Activated CD8-positive, alpha-beta T cell treated with anti-CD3 and anti-CD28 coated beads for 36 hours (primary cell): ENCODE data around the gene LATS1. TPM values are rescaled to one million over a fixed set of nuclear protein-coding genes. Genes with fewer than 3 reads are reported as not detected.

Experiments used
- ATAC-seq: fragments of 200-7000 bp; cut with Tn5 transposase; one replicate; pipeline ENCODE4 v1.10.0; 2021; ENCODE audit warnings: mild to moderate bottlenecking, moderate library complexity
- CTCF ChIA-PET: fragments of 350-600 bp; sonication (Branson Sonifier 250); formaldehyde crosslinking; loops from one replicate; lab custom pipeline; 2021; ENCODE audit warnings: antibody characterized with exemption; lab: Charles Lee
- POLR2A ChIA-PET: fragments of 350-600 bp; sonication (Branson Sonifier 250); formaldehyde crosslinking; loops from one replicate; lab custom pipeline; 2021; ENCODE audit warnings: antibody characterized with exemption; lab: Charles Lee
- DNase-seq: peaks from one replicate; pipeline ENCODE4 v3.0.0-alpha.2; 2020
- H3K27ac Mint-ChIP-seq: one replicate; pipeline ENCODE4 v1.8.0; 2021; ENCODE audit warnings: mild to moderate bottlenecking, mixed read lengths
- H3K27me3 Mint-ChIP-seq: one replicate; pipeline ENCODE4 v1.8.0; 2021; ENCODE audit warnings: mixed read lengths
- H3K36me3 Mint-ChIP-seq: one replicate; pipeline ENCODE4 v1.8.0; 2021; ENCODE audit warnings: low read depth, mixed read lengths
- H3K4me1 Mint-ChIP-seq: one replicate; pipeline ENCODE4 v1.8.0; 2021; ENCODE audit warnings: low read depth, mixed read lengths
- H3K4me3 Mint-ChIP-seq: one replicate; pipeline ENCODE4 v1.8.0; 2021; ENCODE audit warnings: mild to moderate bottlenecking, moderate library complexity, mixed read lengths
- H3K9me3 Mint-ChIP-seq: one replicate; pipeline ENCODE4 v1.8.0; 2021; ENCODE audit warnings: mixed read lengths
- intact Hi-C: fragments of 100-400 bp; cut with micrococcal nuclease; formaldehyde crosslinking; loops from one replicate; pipeline ENCODE4 v1.10.0; 2022
- total RNA-seq, 2 experiments: library from RNA; stranded (reverse); gene quantifications; one replicate each; pipeline ENCODE4 v1.2.3, GENCODE V29; 2021
- TF ChIP-seq, protein P1 (sequence below): fragments of 200-600 bp; IDR thresholded peaks from one replicate; pipeline ENCODE4 v1.8.0; 2022; ENCODE audit warnings: antibody characterized with exemption, mild to moderate bottlenecking

Gene LATS1
- total RNA-seq, 2 experiments from 2014 or later, result 21.1 to 21.2 TPM

- Mint-ChIP-seq H3K9me3 (no peaks in the 10 kb centered on the region), H3K36me3 (peaks cover 8% of the 10 kb centered on the region), H3K27ac (no peak overlapping the region), H3K27me3 (no peaks in the 10 kb centered on the region), H3K4me1 (peaks cover 33% of the 10 kb centered on the region), H3K4me3 (peak overlapping the region; percentile 81)
- ATAC-seq (no peak), DNase-seq (no peak)
- TF ChIP-seq, protein P1, sequence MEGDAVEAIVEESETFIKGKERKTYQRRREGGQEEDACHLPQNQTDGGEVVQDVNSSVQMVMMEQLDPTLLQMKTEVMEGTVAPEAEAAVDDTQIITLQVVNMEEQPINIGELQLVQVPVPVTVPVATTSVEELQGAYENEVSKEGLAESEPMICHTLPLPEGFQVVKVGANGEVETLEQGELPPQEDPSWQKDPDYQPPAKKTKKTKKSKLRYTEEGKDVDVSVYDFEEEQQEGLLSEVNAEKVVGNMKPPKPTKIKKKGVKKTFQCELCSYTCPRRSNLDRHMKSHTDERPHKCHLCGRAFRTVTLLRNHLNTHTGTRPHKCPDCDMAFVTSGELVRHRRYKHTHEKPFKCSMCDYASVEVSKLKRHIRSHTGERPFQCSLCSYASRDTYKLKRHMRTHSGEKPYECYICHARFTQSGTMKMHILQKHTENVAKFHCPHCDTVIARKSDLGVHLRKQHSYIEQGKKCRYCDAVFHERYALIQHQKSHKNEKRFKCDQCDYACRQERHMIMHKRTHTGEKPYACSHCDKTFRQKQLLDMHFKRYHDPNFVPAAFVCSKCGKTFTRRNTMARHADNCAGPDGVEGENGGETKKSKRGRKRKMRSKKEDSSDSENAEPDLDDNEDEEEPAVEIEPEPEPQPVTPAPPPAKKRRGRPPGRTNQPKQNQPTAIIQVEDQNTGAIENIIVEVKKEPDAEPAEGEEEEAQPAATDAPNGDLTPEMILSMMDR, result no peak
- ChIA-PET POLR2A (interaction anchor here (1.0 to 3.2 kb wide), 4 partner anchors 8 to 101 kb away, joined by 3 to 8 read pairs (median 4); partner anchors contain the start of gene PPIL4), CTCF (no interaction called here)
- intact Hi-C loops, result no loop called here
Observed at GRCh38 chr6:149646599-149646998, 71.3 kb downstream of the LATS1 start.

DNA sequence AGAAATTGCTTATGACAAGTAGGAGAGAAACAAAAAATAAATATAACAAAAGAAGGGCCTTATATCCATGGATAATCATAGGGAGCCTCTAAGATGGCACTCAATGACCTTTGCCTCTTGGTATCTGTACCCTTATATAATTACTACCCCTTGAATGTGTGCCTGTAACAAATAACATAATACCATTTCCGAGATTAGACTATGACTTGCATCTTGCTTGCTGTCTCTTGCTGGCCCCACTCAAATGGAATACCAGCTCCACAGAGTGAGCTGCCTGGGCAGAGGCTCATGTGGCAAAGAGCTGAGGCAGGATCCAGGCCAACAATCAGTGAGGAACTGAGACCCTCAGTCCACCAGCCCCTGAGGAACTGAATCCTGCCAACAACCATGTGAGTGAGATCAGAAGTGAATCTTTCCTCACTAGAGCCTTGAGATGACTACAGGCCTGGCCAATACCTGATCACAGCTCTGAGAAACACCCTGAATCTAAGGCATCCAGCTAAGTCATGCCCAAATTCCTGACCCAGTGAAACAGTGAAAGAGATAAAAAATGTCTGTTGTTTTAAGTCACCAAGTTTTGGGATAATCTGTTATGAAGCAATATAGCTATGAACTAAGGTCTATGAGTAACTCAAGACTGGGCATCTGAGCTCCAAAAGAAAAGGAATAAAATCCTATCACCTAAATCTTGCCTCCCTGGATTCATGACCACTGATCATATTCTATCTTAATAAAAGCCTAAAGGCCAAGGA, 74.9 kb downstream of the LATS1 start:
- no peak for ATAC-seq
- intact Hi-C loops, result no loop called here
- Mint-ChIP-seq H3K27me3 (no peaks in the 10 kb centered on the region), H3K4me1 (peaks cover 30% of the 10 kb centered on the region), H3K27ac (peak overlapping the region; percentile 38), H3K4me3 (no peak overlapping the region), H3K9me3 (no peaks in the 10 kb centered on the region), H3K36me3 (peaks cover 19% of the 10 kb centered on the region)
- ChIA-PET CTCF (interaction anchor here (0.6 to 1.3 kb wide), 2 partner anchors 45 to 205 kb away, joined by 3 to 4 read pairs; no protein-coding TSS in a partner anchor), POLR2A (interaction anchor here (0.7 kb wide), 1 partner anchor 21 kb away, joined by 3 read pairs; no protein-coding TSS in a partner anchor)
- TF ChIP-seq, protein P1, result no peak
- no peak for DNase-seq

DNA sequence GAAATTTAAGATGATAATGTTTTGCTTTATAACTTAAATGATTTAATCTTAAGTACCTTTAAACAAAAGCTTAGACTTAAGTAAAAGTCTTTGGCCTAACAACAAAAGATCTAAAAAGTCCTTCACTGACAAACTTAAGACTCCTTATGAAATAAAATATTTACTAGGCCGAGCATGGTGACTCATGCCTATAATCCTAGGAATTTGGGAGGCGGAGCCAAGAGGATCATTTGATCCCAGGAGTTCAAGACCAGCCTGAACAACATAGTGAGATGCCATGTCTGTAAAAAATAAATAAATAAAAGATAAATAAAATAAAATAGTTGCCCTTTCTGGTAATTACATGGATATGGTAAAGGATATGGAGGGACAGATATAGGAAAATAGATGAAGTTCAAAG, 81.8 kb downstream of the LATS1 start:
- intact Hi-C loops, result no loop called here
- Mint-ChIP-seq H3K27ac (no peak overlapping the region), H3K27me3 (no peaks in the 10 kb centered on the region), H3K4me3 (no peak overlapping the region), H3K36me3 (peaks cover 13% of the 10 kb centered on the region), H3K9me3 (no peaks in the 10 kb centered on the region), H3K4me1 (no peaks in the 10 kb centered on the region)
- POLR2A ChIA-PET, result no interaction called here
- ATAC-seq (no peak), DNase-seq (no peak)
- TF ChIP-seq, protein P1, result no peak
- CTCF ChIA-PET, result interaction anchor here (1.3 kb wide), 1 partner anchor 24 kb away, joined by 3 read pairs; no protein-coding TSS in a partner anchor

DNA sequence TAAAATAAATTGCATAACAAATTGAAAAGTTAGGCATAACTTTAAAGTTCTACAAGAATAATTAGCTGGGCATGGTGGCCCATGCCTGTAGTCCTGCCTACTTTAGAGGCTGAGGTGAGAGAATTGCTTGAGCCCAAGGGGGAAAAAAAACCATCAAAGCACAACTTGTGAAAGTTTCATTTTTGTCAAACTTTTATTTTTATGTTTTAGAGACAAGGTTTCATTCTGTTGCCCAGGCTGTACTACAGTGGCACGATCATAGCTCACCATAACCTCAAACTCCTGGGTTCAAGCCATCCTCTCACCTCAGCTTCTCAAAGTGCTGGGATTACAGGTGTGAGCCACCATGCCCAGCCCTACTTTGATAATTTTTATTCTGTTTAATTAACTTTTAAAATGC, 83.6 kb downstream of the LATS1 start:
- POLR2A ChIA-PET, result interaction anchor here (0.6 to 0.7 kb wide), 2 partner anchors 75 to 424 kb away, joined by 3 to 4 read pairs; no protein-coding TSS in a partner anchor
- ATAC-seq, result no peak
- DNase-seq, result no peak
- Mint-ChIP-seq H3K4me1 (peaks cover 2% of the 10 kb centered on the region), H3K27me3 (no peaks in the 10 kb centered on the region), H3K4me3 (no peak overlapping the region), H3K36me3 (peaks cover 10% of the 10 kb centered on the region), H3K27ac (no peak overlapping the region), H3K9me3 (no peaks in the 10 kb centered on the region)
- intact Hi-C loops, result no loop called here
- CTCF ChIA-PET, result no interaction called here
- TF ChIP-seq, protein P1, result no peak
